Glomerular endothelial cell (primary cell): ENCODE measurements around the gene CAMTA1. TPM values are rescaled to one million over a fixed set of nuclear protein-coding genes. Genes with fewer than 3 reads are reported as not detected.
"Not testable (repeated sequence)": the region's sequence is repeated elsewhere in the genome, so short reads cannot be mapped to it uniquely, and the experiment has no call there.

ENCODE experiments used
- DNase-seq: peaks from one replicate; pipeline ENCODE4 v3.0.0-alpha.2; 2011; ENCODE audit warnings: low read depth, low spot score; ENCODE audit errors: extremely low read depth
- total RNA-seq: library from RNA; depleted of rRNA; stranded (reverse); fragments of >200 nt; gene quantifications from 2 replicates; pipeline ENCODE4 v1.2.3, GENCODE V29; 2015

The CAMTA1 gene
- total RNA-seq, 1 donor from 2014 or later = 111 TPM

GRCh38 chr1:6899621-6900020 is 114.4 kb downstream of the CAMTA1 start:
- no peak for DNase-seq

GRCh38 chr1:6902153-6902552 is 116.9 kb downstream of the CAMTA1 start:
- DNase-seq = no peak

GRCh38 chr1:6904476-6905170 is 119.4 kb downstream of the CAMTA1 start:
- no peak for DNase-seq

GRCh38 chr1:6905331-6905730 is 120.1 kb downstream of the CAMTA1 start:
- no peak for DNase-seq

GRCh38 chr1:6905790-6906189 is 120.5 kb downstream of the CAMTA1 start:
- no peak for DNase-seq

- DNase-seq = no peak
Measured at GRCh38 chr1:6906783-6907182, 121.5 kb downstream of the CAMTA1 start.

GRCh38 chr1:6907201-6907600 is 121.9 kb downstream of the CAMTA1 start:
- no peak for DNase-seq

GRCh38 chr1:6907676-6908434 is 122.6 kb downstream of the CAMTA1 start:
- DNase-seq = no peak

- DNase-seq = no peak
Measured at GRCh38 chr1:6909401-6909800, 124.1 kb downstream of the CAMTA1 start.

GRCh38 chr1:6909857-6910256 is 124.6 kb downstream of the CAMTA1 start:
- no peak for DNase-seq

- no peak for DNase-seq
Measured at GRCh38 chr1:6911021-6911941, 126.0 kb downstream of the CAMTA1 start.

GRCh38 chr1:6911974-6912373 is 126.7 kb downstream of the CAMTA1 start:
- no peak for DNase-seq

- no peak for DNase-seq
Measured at GRCh38 chr1:6912518-6912917, 127.3 kb downstream of the CAMTA1 start.

- no peak for DNase-seq
Measured at GRCh38 chr1:6913086-6913485, 127.8 kb downstream of the CAMTA1 start.

GRCh38 chr1:6914706-6915105 is 129.5 kb downstream of the CAMTA1 start:
- no peak for DNase-seq

GRCh38 chr1:6915999-6916565 is 130.8 kb downstream of the CAMTA1 start:
- no peak for DNase-seq

- no peak for DNase-seq
Measured at GRCh38 chr1:6917067-6917466, 131.8 kb downstream of the CAMTA1 start.

GRCh38 chr1:6918186-6918924 is 133.1 kb downstream of the CAMTA1 start:
- no peak for DNase-seq

GRCh38 chr1:6918925-6919511 is 133.8 kb downstream of the CAMTA1 start:
- DNase-seq = no peak

- DNase-seq = not testable (repeated sequence)
Measured at GRCh38 chr1:6921506-6921905, 136.3 kb downstream of the CAMTA1 start.
